Inflammatory macrophage treated with lipopolysaccharide for 4 hours (primary cell): Measurements from ENCODE around the gene PCSK4.
"Not testable (repeated sequence)": the region's sequence is repeated elsewhere in the genome, so short reads cannot be mapped to it uniquely, and the experiment has no call there.

Experiments
- DNase-seq: peaks from one replicate; pipeline ENCODE4 v3.0.0-alpha.2; 2020

The PCSK4 gene

DNA sequence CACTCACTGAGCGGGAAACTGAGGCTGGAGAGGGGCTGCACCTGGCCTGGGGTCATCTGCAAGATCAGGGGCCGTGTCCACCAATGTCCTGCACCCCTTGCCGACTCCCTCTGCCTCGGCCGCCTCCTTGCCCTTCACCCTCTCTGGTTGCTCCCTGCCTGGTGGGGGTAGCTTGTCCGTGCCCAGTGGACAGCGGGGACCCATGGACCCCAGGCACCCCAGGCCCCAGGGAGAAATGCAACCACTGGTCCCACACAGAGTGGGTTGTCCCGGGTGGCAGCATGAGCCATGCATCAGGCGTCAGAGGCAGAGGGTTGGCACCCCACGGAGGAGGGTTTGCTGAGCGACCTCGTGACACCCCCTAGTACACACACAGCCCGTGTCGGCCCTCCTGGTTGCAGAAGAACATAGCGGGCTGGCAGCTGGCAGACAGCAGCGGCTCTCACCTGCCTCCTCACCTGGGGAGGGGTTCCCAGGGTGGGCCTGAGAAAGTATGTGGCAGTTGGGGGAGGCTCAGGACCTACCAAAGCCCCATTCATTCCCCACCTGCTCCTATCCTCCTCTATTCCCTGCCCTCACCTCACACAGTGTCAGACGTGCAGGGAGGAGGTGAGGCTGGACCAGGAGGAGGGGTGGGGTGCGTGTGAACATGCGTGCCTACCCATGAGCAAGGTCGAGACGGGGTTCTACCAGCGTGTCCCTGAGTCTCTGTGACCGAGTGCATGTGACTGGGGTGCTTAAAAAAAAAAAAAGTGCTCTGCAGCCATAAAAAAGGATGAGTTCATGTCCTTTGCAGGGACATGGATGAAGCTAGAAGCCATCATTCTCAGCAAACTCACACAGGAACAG is 14.0 kb upstream of the PCSK4 start:
- DNase-seq: no peak

DNA sequence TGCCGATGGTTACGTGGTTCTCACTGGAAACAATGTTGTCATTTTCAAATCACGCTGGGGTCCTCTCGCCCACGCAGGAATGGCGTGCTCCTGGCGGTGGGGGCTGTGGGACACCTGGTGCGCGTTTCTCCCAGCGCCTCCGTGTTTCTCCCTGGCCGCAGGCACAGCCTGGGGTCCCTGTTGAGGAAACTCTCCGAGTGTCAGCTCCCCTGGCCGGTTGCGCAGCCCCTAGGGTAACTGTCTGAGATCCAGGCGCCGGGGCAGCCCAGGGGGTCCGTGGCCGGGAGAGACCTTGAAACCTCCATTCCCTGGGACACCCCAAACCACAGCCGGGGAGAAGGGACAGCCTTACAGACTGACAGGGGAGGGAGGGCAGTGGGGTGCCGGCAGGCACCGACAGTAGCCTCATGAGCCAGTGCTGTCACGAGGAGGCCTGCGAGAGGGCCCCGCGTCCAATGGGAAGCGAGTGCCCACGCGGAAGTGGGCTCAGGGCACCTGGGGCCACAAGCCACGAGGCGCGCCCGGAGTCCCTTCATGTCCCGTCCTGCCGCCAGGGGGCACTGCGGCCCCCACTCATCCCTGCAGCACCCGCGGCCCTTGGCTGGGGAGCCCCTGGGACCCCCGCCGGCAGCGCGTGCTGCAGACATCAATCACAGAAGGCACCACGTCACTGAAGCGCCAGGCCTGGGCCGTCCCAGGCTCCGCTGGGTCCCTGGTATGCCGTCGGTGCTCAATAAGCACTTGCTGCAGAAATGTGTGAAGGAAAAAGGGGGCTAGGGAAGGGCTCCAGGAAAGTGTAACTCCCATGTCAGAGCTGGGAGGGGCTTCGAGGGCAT is 13.2 kb upstream of the PCSK4 start:
- peak; percentile 49 for DNase-seq

- DNase-seq: no peak
Observed at GRCh38 chr19:1502433-1503088, 12.4 kb upstream of the PCSK4 start.

DNA sequence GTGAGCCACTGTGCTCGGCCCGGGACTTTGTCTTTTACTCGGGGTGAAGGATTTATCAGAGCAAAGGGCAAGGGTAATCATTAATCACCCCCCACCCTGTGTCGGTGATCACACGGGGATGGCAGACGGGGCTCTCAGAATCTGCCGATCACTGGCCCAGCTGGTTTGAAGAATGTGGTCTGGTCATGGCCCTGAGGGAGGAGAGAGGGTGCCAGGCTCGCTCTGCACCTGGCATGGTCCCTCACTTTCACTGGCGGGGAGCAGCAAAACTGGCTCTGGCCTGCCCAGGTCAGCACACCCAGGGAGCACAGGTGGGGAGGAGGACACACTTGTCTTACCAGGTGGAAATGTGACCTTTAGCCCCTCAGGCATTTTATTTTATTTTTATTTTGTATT is 11.0 kb upstream of the PCSK4 start:
- no peak for DNase-seq

- DNase-seq: not testable (repeated sequence)
Observed at GRCh38 chr19:1499231-1499630, 9.1 kb upstream of the PCSK4 start.

- DNase-seq: no peak
Observed at GRCh38 chr19:1497578-1498235, 7.6 kb upstream of the PCSK4 start.

- no peak for DNase-seq
Observed at GRCh38 chr19:1496714-1497577, 6.8 kb upstream of the PCSK4 start.

DNA sequence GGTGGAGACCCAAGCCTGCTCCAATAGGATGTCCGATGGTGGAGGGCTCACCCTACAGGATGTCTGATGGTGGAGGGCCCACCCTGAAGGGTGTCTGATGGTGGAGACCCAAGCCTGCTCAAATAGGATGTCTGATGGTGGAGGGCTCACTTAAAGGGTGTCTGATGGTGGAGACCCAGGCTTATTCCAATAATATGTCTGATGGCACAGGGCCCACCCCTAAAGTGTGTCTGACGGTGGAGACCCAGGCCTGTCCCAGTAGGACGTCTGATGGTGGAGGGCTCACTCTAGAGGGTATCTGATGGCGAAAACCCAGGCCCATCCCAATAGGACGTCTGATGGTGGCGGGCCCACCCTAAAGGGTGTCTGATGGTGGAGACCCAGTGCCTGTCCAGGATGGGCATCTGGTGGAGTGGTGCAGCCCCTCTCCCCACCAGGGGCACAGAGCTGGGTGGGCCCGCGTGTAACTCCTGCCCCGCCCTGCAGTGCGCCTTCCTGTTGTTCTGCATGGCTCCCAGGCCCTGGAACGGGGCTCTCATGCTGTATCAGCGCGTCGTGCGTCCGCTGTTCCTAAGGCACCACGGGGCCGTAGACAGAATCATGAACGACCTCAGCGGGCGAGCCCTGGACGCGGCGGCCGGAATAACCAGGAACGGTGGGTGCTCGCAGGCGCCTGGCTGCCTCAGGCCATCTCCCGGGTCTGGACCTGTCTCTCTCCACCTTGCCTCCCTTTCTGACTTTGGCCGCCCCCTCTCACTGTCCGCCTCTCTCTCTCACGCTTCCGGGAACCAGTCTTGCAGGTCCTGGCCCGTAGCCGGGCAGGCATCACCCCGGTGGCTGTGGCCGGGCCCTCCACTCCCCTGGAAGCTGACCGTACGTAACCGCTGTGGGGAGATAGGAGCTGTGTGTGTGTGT is 5.9 kb upstream of the PCSK4 start:
- DNase-seq: no peak

- DNase-seq: no peak
Observed at GRCh38 chr19:1495051-1495798, 5.1 kb upstream of the PCSK4 start.

- DNase-seq: no peak
Observed at GRCh38 chr19:1494115-1494815, 4.1 kb upstream of the PCSK4 start.

DNA sequence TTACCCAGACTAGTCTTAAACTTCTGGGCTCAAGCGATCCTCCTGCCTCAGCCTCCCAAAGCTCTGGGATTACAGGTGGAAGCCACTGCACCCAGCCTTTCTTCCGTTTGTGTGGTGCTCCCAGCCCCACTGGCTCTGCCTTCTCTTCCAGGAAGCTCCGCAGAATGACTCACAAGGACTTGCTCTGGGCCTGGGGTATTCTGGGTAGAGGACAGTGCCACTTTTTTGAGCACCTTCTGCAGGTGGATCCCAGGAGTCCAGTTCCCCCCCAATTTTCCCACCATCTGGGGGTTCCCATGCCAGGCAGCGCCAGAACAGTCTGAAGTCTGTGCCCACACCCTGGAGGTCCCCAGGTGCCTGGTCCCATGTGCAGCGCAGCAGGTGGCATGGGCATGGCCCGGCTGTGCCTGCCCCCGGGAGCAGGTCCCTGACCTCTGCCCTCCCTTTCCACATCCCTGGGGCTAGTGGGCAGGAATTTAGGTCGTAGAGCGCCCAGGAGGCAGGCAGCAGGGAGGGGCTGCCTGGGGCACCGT is 2.4 kb upstream of the PCSK4 start:
- DNase-seq: no peak

- DNase-seq: no peak
Observed at GRCh38 chr19:1491849-1492170, 1.7 kb upstream of the PCSK4 start.

DNA sequence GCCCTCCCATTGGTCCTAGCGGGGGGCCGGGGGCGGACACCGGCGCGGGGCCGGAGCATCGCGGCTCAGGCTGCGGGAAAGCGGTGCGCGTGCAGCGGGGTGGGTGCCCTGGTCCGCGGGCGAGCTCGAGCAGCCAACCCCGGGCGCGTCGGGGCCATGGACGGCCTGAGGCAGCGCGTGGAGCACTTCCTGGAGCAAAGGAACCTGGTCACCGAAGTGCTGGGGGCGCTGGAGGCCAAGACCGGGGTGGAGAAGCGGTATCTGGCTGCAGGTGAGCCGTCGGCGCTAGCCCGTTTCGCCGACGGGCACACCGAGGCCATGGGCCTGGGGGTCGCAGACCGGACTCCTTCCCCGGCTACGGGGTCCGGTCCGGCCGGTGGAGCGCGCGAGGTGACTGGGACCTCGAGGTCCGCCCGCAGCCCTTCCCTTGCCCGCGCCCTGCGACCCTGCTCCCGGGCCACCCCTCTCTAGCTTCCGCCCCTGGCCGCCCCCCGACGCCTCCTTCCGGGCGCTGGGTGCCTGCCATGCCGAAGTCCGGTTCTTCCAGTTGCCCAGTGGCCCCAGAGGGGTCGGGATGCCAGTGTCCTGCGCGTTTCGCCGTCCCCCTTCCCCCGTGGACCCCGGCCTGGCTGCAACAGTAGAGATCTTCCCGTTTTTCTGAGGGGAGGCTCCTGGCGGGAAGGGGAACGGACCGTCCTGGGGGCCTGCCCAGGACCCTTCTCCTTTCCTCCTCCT is 1.1 kb upstream of the PCSK4 start, which contains the start of gene REEP6:
REEP6 (plus strand) TSS at position 68 of the 735 bp plus-strand sequence; CDS start at position 157, 89 bp downstream.
- DNase-seq: no peak

GRCh38 chr19:1489463-1490310 is 463 bp downstream of the PCSK4 start:
- DNase-seq: no peak

DNA sequence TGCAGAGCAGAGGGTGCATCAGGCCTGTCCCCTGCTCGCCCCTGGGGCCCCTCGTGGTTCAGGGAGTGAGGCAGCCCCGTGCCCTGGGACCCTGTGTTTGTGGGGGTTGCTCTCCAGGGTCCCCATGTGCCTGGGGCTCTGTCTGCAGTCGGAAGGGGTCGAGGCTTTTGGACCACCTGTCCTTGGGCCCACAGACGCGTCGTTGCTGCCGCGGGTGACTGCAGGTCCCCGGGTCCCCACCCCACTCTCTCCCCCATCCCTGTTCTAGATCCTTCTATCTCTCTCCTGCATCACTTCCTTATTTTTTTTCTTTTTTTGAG is 1.9 kb downstream of the PCSK4 start:
- DNase-seq: no peak

GRCh38 chr19:1487576-1488281 is 2.4 kb downstream of the PCSK4 start:
- no peak for DNase-seq
